ENCODE results near the gene ZDHHC11. TPM values are rescaled to one million over a fixed set of nuclear protein-coding genes. Genes with fewer than 3 reads are reported as not detected.
"Not testable (repeated sequence)": the region's sequence is repeated elsewhere in the genome, so short reads cannot be mapped to it uniquely, and the experiment has no call there.

Gene ZDHHC11
- total and polyA plus RNA-seq, 2 experiments from 2014 or later, result 5.8 to 8.5 TPM

DNA sequence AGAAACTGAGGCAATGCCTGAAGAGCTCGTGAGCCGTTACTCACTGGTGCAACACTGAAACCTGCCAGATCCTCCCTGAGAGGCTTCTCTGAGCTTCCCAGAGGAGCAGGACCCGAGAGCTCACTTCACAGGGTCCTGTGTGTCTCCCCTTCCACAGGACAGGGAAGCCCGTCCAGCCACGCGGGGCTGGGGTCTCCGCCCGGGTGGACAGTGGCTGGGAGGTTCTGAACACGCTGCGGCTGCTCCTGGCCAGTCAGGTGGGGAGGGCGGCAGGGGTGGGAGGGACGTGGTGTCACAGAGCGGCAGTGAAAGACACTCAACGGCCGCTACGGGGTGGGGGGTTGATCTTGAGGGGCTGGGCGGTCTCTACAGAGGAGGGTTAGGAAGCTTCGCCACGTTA is 290 bp upstream of the ZDHHC11 start:
- 79% methylated on average over 18 of the region's 19 CpGs for WGBS (ENCODE audit: low lambda C conversion rate, missing lambda C conversion rate)
- no peak overlapping the region for H3K4me3 ChIP-seq

DNA sequence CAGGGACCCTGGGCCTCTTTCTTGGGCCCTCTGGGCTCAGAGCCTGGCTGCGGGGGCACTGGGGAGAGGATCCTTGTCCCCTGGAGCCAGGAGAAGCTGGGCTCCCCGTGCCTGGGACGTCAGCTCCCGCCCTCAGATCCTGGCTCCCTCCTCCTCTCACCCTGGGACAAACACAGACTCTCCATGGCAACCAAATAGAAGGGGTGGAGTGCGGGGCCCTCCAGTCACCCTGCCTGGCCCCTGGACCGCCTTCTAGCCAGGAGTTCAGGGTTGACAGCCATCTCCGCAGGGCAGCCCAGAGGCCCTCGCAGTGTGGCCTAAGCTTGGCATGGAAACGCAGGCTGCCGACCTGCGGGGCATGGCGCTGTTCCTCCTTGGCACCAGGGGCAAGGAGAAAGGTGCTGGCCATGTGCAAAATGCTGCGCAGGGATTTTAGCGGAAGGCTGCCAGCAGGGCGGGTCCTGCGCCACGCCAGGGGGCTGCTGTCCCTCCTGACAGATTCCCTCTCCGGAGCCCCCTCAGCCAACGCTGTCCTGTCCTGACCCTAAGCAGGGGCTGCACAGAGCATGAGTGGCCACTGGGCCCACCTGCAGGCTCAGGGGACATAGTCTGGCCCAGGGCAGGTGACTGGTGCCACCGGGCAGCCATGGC is 1.0 kb downstream of the ZDHHC11 start:
- Histone ChIP-seq H2AFZ (no peak overlapping the region), H3K27ac (no peak overlapping the region), H3K9me2 (replicated peaks; ENCODE audit: insufficient read depth) (no peaks in the 10 kb centered on the region), H3K4me3 (no peak overlapping the region), H3K79me2 (no peaks in the 10 kb centered on the region), H4K20me1 (ENCODE audit: insufficient read depth, poor library complexity, severe bottlenecking) (no peaks in the 10 kb centered on the region), H3K4me1 (ENCODE audit: insufficient read depth) (no peaks in the 10 kb centered on the region), H3K9me3 (ENCODE audit: low read depth) (no peaks in the 10 kb centered on the region), H3K27me3 (no peaks in the 10 kb centered on the region), H3K36me3 (replicated peaks; ENCODE audit: insufficient read depth, low read depth) (no peaks in the 10 kb centered on the region), H3K4me2 (no peak overlapping the region)
- 82% methylated on average over 20 of the region's 20 CpGs for WGBS (ENCODE audit: low lambda C conversion rate, missing lambda C conversion rate)
- DNase-seq (ENCODE audit: low spot score), result peak; percentile 76
- no peak for TF ChIP-seq EZH2 (IDR thresholded peaks at IDR 0.05; ENCODE audit: borderline replicate concordance)
- TF ChIP-seq CTCF (IDR thresholded peaks at IDR 0.05; ENCODE audit: poor library complexity), result no peak
- no peak for TF ChIP-seq EZH2phosphoT487 (IDR thresholded peaks at IDR 0.05; ENCODE audit: low read depth, severe bottlenecking, unreplicated experiment)

More for the DNA sequence above, 290 bp upstream of the ZDHHC11 start:
- Histone ChIP-seq H3K36me3 (replicated peaks; ENCODE audit: insufficient read depth, low read depth) (no peaks in the 10 kb centered on the region), H3K9me3 (ENCODE audit: low read depth) (no peaks in the 10 kb centered on the region), H3K4me2 (no peak overlapping the region), H3K27ac (no peak overlapping the region), H3K4me1 (ENCODE audit: insufficient read depth) (no peaks in the 10 kb centered on the region), H3K79me2 (no peaks in the 10 kb centered on the region), H3K27me3 (no peaks in the 10 kb centered on the region), H2AFZ (no peak overlapping the region), H3K9me2 (replicated peaks; ENCODE audit: insufficient read depth) (no peaks in the 10 kb centered on the region), H4K20me1 (ENCODE audit: insufficient read depth, poor library complexity, severe bottlenecking) (no peaks in the 10 kb centered on the region)
- DNase-seq (ENCODE audit: low spot score), result no peak
- TF ChIP-seq EZH2 (IDR thresholded peaks at IDR 0.05; ENCODE audit: borderline replicate concordance), result no peak
- no peak for TF ChIP-seq CTCF (IDR thresholded peaks at IDR 0.05; ENCODE audit: poor library complexity)
- no peak for TF ChIP-seq EZH2phosphoT487 (IDR thresholded peaks at IDR 0.05; ENCODE audit: low read depth, severe bottlenecking, unreplicated experiment)

DNA sequence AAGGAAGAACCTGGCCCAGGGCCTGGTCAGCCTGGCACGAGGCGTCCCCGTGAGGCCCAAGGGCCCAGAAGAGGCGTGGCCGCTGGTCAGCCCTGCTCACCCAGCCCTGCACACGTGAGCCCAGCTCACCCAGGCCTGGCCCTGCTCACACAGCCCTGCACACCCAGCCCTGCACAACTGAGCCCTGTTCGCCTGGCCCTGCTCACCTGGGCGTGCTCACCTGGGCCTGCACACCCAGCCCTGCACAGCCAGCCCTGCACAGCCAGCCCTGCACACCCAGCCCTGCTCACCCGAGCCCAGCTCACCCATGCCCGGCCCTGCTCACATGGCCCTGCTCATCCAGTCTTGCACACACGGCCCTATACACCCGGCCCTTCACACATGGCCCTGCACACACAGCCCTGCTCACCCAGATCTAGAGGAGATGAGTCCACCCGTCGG is 2.1 kb downstream of the ZDHHC11 start:
- Histone ChIP-seq H4K20me1 (ENCODE audit: insufficient read depth, poor library complexity, severe bottlenecking) (no peaks in the 10 kb centered on the region), H3K9me3 (ENCODE audit: low read depth) (no peaks in the 10 kb centered on the region), H3K4me1 (ENCODE audit: insufficient read depth) (no peaks in the 10 kb centered on the region), H3K4me2 (no peak overlapping the region), H3K27ac (no peak overlapping the region), H3K79me2 (no peaks in the 10 kb centered on the region), H3K9me2 (replicated peaks; ENCODE audit: insufficient read depth) (no peaks in the 10 kb centered on the region), H3K36me3 (replicated peaks; ENCODE audit: insufficient read depth, low read depth) (no peaks in the 10 kb centered on the region), H2AFZ (no peak overlapping the region), H3K4me3 (no peak overlapping the region), H3K27me3 (no peaks in the 10 kb centered on the region)
- 94% methylated on average over 14 of the region's 14 CpGs for WGBS (ENCODE audit: low lambda C conversion rate, missing lambda C conversion rate)
- TF ChIP-seq CTCF (IDR thresholded peaks at IDR 0.05; ENCODE audit: poor library complexity) (no peak), EZH2 (IDR thresholded peaks at IDR 0.05; ENCODE audit: borderline replicate concordance) (no peak)
- no peak for DNase-seq (ENCODE audit: low spot score)

DNA sequence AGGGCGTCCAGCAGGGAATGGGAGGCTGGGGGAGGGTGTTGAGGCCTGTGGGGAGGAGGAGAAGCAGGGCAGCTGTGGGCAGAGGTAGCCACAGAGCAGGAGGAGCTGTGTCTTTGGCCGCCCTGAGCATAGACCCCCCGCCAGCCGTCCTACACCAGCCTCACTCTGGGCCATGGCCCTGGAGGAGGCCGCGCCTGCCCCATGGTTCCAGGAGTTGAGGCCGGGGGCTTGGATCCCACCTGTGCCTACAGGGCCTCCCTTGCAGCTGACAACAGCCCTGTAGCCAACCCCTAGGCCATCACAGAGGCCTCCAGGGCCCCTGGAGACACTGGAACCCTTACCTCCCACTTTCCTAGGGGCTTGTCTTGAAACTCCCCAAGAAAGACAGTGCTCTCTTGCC is 3.0 kb downstream of the ZDHHC11 start:
- not testable (repeated sequence) for H3K4me1 ChIP-seq (ENCODE audit: insufficient read depth); H3K27me3 ChIP-seq; H3K79me2 ChIP-seq; H3K4me3 ChIP-seq; H4K20me1 ChIP-seq (ENCODE audit: insufficient read depth, poor library complexity, severe bottlenecking); H3K4me2 ChIP-seq; H3K9me2 ChIP-seq (replicated peaks; ENCODE audit: insufficient read depth); H3K27ac ChIP-seq; H2AFZ ChIP-seq; DNase-seq (ENCODE audit: low spot score); H3K9me3 ChIP-seq (ENCODE audit: low read depth); H3K36me3 ChIP-seq (replicated peaks; ENCODE audit: insufficient read depth, low read depth)
- 98% methylated on average over 3 of the region's 7 CpGs for WGBS (ENCODE audit: low lambda C conversion rate, missing lambda C conversion rate)

DNA sequence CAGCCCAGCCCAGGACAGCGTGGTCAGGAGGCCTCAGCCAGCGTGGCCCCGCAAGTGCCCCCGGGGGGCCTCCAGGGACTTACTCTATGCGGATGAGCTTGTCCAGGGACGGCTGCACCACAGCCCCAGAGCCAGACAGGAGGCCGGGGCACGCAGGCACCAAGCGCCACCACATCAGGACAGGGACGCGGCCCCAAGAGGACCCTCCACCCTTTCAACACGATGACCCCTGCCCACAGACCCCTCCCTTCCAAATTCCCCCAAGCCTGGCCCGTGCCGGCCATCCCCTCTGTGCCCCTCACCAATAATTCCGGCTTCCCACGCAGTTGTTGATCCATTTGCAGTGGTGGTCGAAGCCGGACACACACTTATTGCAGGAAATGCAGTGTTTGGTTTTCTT is 3.6 kb downstream of the ZDHHC11 start:
- not testable (repeated sequence) for H3K79me2 ChIP-seq; H3K27ac ChIP-seq; H3K9me2 ChIP-seq (replicated peaks; ENCODE audit: insufficient read depth); H4K20me1 ChIP-seq (ENCODE audit: insufficient read depth, poor library complexity, severe bottlenecking); H3K4me1 ChIP-seq (ENCODE audit: insufficient read depth); DNase-seq (ENCODE audit: low spot score); H3K36me3 ChIP-seq (replicated peaks; ENCODE audit: insufficient read depth, low read depth); H3K4me3 ChIP-seq; H3K27me3 ChIP-seq; H3K4me2 ChIP-seq; H3K9me3 ChIP-seq (ENCODE audit: low read depth); H2AFZ ChIP-seq
- 94% methylated on average over 11 of the region's 18 CpGs for WGBS (ENCODE audit: low lambda C conversion rate, missing lambda C conversion rate)

DNA sequence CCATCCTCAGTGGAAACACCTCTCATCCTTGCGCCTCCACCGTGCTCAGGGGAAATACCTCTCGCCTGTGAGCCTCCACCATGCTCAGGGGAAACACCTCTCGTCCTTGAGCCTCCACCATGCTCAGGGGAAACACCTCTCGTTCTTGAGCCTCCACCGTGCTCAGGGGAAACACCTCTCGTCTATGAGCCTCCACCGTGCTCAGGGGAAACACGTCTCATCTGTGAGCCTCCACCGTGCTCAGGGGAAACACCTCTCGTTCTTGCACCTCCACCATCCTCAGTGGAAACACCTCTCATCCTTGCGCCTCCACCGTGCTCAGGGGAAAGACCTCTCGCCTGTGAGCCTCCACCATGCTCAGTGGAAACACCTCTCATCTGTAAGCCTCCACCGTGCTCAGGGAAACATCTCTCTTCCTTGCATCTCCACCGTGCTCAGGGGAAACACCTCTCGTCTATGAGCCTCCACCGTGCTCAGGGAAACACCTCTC is 4.1 kb downstream of the ZDHHC11 start:
- WGBS (ENCODE audit: low lambda C conversion rate, missing lambda C conversion rate), result 86% methylated on average over 18 of the region's 18 CpGs
- H3K9me3 ChIP-seq (ENCODE audit: low read depth); DNase-seq (ENCODE audit: low spot score); H3K36me3 ChIP-seq (replicated peaks; ENCODE audit: insufficient read depth, low read depth); H3K79me2 ChIP-seq; H2AFZ ChIP-seq; H3K27me3 ChIP-seq; H3K4me2 ChIP-seq; H3K9me2 ChIP-seq (replicated peaks; ENCODE audit: insufficient read depth); H4K20me1 ChIP-seq (ENCODE audit: insufficient read depth, poor library complexity, severe bottlenecking); H3K4me1 ChIP-seq (ENCODE audit: insufficient read depth); H3K27ac ChIP-seq; H3K4me3 ChIP-seq: not testable (repeated sequence)
